GM19240 (cell line): ENCODE data around the gene RNLS.

Experiments
- DNase-seq: peaks from one replicate; pipeline ENCODE4 v3.0.0; 2011; ENCODE audit warnings: low spot score; ENCODE audit not compliant: insufficient read length

Gene RNLS

GRCh38 chr10:88433565-88434186 is 149.4 kb downstream of the RNLS start:
- DNase-seq: no peak

- DNase-seq: no peak
Measured at GRCh38 chr10:88431103-88431502, 152.0 kb downstream of the RNLS start.

GRCh38 chr10:88428976-88429375 is 154.1 kb downstream of the RNLS start:
- DNase-seq: no peak

- DNase-seq: no peak
Measured at GRCh38 chr10:88428442-88428841, 154.7 kb downstream of the RNLS start.

- DNase-seq: no peak
Measured at GRCh38 chr10:88427024-88427423, 156.1 kb downstream of the RNLS start.

- no peak for DNase-seq
Measured at GRCh38 chr10:88424881-88425280, 158.2 kb downstream of the RNLS start.

- no peak for DNase-seq
Measured at GRCh38 chr10:88423732-88424131, 159.4 kb downstream of the RNLS start.

- DNase-seq: no peak
Measured at GRCh38 chr10:88421590-88421989, 161.5 kb downstream of the RNLS start.

- DNase-seq: no peak
Measured at GRCh38 chr10:88418871-88419270, 164.2 kb downstream of the RNLS start.

GRCh38 chr10:88417387-88418030 is 165.6 kb downstream of the RNLS start:
- no peak for DNase-seq

- DNase-seq: no peak
Measured at GRCh38 chr10:88416801-88417200, 166.3 kb downstream of the RNLS start.

- DNase-seq: no peak
Measured at GRCh38 chr10:88415533-88416130, 167.5 kb downstream of the RNLS start.

GRCh38 chr10:88413412-88413811 is 169.7 kb downstream of the RNLS start:
- no peak for DNase-seq

GRCh38 chr10:88411772-88412349 is 171.3 kb downstream of the RNLS start:
- no peak for DNase-seq

- DNase-seq: no peak
Measured at GRCh38 chr10:88409824-88410223, 173.3 kb downstream of the RNLS start.

GRCh38 chr10:88409236-88409635 is 173.9 kb downstream of the RNLS start:
- no peak for DNase-seq

- DNase-seq: no peak
Measured at GRCh38 chr10:88408096-88408495, 175.0 kb downstream of the RNLS start.

- no peak for DNase-seq
Measured at GRCh38 chr10:88404133-88404532, 179.0 kb downstream of the RNLS start.

GRCh38 chr10:88401671-88402347 is 181.3 kb downstream of the RNLS start:
- DNase-seq: no peak

- no peak for DNase-seq
Measured at GRCh38 chr10:88399240-88399639, 183.9 kb downstream of the RNLS start.

- no peak for DNase-seq
Measured at GRCh38 chr10:88395677-88396076, 187.4 kb downstream of the RNLS start.

GRCh38 chr10:88392222-88392621 is 190.9 kb downstream of the RNLS start:
- no peak for DNase-seq
